ENCODE results near the gene USPL1. TPM values are rescaled to one million over a fixed set of nuclear protein-coding genes. Genes with fewer than 3 reads are reported as not detected.

The USPL1 gene
- total RNA-seq: 21.9 and 23.7 TPM in 2 replicates
- long read RNA-seq, transcript USPL1-201 (9 exons, 3,814 nt): major isoform, 19 of 95 reads
- long read RNA-seq, partial matches to known transcripts: 19 of 95 reads
- long read RNA-seq, other reads (novel, unspliced or antisense): 57 of 95 reads

GRCh38 chr13:30617315-30618185, at the start of gene USPL1:
TSS of gene USPL1 (plus strand) at chr13:30617920. CDS start at chr13:30621141, 3,221 bp downstream.
- H3K4me1 Mint-ChIP-seq (ENCODE audit: low read depth): peaks cover 22% of the 10 kb centered on the region
- H3K4me3 Mint-ChIP-seq (ENCODE audit: low read depth): no peak within 1 kb of the TSS
- DNase-seq (ENCODE audit: low spot score, unreplicated experiment): peak; percentile 96
- H3K27me3 Mint-ChIP-seq: no peaks in the 10 kb centered on the region
- no peaks in the 10 kb centered on the region for H3K9me3 Mint-ChIP-seq (ENCODE audit: low read depth)
- no peak within 1 kb of the TSS for H3K27ac Mint-ChIP-seq
- peaks cover 3% of the 10 kb centered on the region for H3K36me3 Mint-ChIP-seq (ENCODE audit: insufficient read depth)
- TF ChIP-seq, protein P1, sequence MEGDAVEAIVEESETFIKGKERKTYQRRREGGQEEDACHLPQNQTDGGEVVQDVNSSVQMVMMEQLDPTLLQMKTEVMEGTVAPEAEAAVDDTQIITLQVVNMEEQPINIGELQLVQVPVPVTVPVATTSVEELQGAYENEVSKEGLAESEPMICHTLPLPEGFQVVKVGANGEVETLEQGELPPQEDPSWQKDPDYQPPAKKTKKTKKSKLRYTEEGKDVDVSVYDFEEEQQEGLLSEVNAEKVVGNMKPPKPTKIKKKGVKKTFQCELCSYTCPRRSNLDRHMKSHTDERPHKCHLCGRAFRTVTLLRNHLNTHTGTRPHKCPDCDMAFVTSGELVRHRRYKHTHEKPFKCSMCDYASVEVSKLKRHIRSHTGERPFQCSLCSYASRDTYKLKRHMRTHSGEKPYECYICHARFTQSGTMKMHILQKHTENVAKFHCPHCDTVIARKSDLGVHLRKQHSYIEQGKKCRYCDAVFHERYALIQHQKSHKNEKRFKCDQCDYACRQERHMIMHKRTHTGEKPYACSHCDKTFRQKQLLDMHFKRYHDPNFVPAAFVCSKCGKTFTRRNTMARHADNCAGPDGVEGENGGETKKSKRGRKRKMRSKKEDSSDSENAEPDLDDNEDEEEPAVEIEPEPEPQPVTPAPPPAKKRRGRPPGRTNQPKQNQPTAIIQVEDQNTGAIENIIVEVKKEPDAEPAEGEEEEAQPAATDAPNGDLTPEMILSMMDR (IDR thresholded peaks at IDR 0.05; ENCODE audit: unreplicated experiment): peak; percentile 45

DNA sequence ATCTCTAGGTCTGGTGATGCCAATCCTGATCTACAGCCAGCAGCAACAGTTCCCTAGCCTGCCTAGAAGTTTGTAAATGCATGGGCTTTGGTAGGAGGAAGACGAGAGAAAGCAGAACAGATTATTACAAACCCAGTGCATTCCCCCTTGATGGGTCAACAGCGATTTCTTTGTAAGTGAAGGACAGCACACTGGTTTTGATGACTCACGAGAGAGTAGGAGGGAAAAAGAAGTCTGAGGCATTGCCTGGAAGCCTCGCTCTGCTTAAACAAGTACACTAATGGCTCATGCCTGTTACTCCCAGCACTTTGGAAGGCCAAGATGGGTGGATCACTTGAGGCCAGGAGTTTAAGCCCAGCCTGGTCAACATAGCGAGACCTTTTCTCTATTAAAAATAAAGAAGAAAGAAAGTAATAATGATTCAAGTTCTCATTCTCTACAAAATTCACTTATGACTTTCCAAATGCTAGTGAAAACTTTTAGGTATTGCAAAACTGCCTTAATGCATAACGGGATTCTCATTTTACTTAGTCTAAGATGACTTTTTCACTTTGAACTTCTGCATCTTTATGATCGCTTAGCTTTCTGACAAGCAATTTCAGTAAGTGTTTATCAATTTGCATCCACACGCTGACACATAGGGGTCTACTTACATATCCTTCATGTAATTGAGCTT, 47.7 kb upstream of the USPL1 start:
- peaks cover 5% of the 10 kb centered on the region for H3K4me1 Mint-ChIP-seq (ENCODE audit: low read depth)
- no peak for DNase-seq (ENCODE audit: low spot score, unreplicated experiment)
- H3K9me3 Mint-ChIP-seq (ENCODE audit: low read depth): no peaks in the 10 kb centered on the region
- no peaks in the 10 kb centered on the region for H3K27me3 Mint-ChIP-seq
- no peak overlapping the region for H3K4me3 Mint-ChIP-seq (ENCODE audit: low read depth)
- no peak overlapping the region for H3K27ac Mint-ChIP-seq
- no peaks in the 10 kb centered on the region for H3K36me3 Mint-ChIP-seq (ENCODE audit: insufficient read depth)
- TF ChIP-seq, protein P1 (IDR thresholded peaks at IDR 0.05; ENCODE audit: unreplicated experiment): no peak

GRCh38 chr13:30570691-30571090, 47.0 kb upstream of the USPL1 start:
- no peaks in the 10 kb centered on the region for H3K36me3 Mint-ChIP-seq (ENCODE audit: insufficient read depth)
- H3K4me3 Mint-ChIP-seq (ENCODE audit: low read depth): no peak overlapping the region
- H3K27me3 Mint-ChIP-seq: no peaks in the 10 kb centered on the region
- no peaks in the 10 kb centered on the region for H3K9me3 Mint-ChIP-seq (ENCODE audit: low read depth)
- no peak overlapping the region for H3K27ac Mint-ChIP-seq
- no peak for DNase-seq (ENCODE audit: low spot score, unreplicated experiment)
- H3K4me1 Mint-ChIP-seq (ENCODE audit: low read depth): peaks cover 5% of the 10 kb centered on the region
- TF ChIP-seq, protein P1 (IDR thresholded peaks at IDR 0.05; ENCODE audit: unreplicated experiment): no peak

- no peak for DNase-seq (ENCODE audit: low spot score, unreplicated experiment)
- Mint-ChIP-seq H3K36me3 (ENCODE audit: insufficient read depth) (no peaks in the 10 kb centered on the region), H3K27me3 (no peaks in the 10 kb centered on the region), H3K4me3 (ENCODE audit: low read depth) (no peak overlapping the region), H3K9me3 (ENCODE audit: low read depth) (no peaks in the 10 kb centered on the region), H3K27ac (no peak overlapping the region), H3K4me1 (ENCODE audit: low read depth) (peaks cover 5% of the 10 kb centered on the region)
- TF ChIP-seq, protein P1 (IDR thresholded peaks at IDR 0.05; ENCODE audit: unreplicated experiment): no peak
Observed at GRCh38 chr13:30572859-30573275, 44.9 kb upstream of the USPL1 start.

- H3K27me3 Mint-ChIP-seq: no peaks in the 10 kb centered on the region
- DNase-seq (ENCODE audit: low spot score, unreplicated experiment): no peak
- H3K4me3 Mint-ChIP-seq (ENCODE audit: low read depth): no peak overlapping the region
- no peaks in the 10 kb centered on the region for H3K9me3 Mint-ChIP-seq (ENCODE audit: low read depth)
- no peaks in the 10 kb centered on the region for H3K36me3 Mint-ChIP-seq (ENCODE audit: insufficient read depth)
- H3K4me1 Mint-ChIP-seq (ENCODE audit: low read depth): peaks cover 5% of the 10 kb centered on the region
- no peak overlapping the region for H3K27ac Mint-ChIP-seq
- TF ChIP-seq, protein P1 (IDR thresholded peaks at IDR 0.05; ENCODE audit: unreplicated experiment): no peak
Observed at GRCh38 chr13:30576528-30576927, 41.2 kb upstream of the USPL1 start.

Data from progenitor cell of endocrine pancreas (in vitro differentiated cells).